HepG2 (cell line): ENCODE data around the gene LRPPRC. TPM values are rescaled to one million over a fixed set of nuclear protein-coding genes. Genes with fewer than 3 reads are reported as not detected.

ENCODE experiments used
- CCDC6 ChIP-seq: sonication (generic); formaldehyde crosslinking; IDR thresholded peaks from 2 replicates; pipeline ENCODE4 v1.8.1; 2022; ENCODE audit warnings: mild to moderate bottlenecking, missing genetic modification reagents, moderate library complexity
- DMAP1 ChIP-seq: IDR thresholded peaks from 2 replicates; pipeline ENCODE4 v1.6.1; 2016
- EHMT2 ChIP-seq: fragments of 200-600 bp; sonication (generic); IDR thresholded peaks from 2 replicates; pipeline ENCODE4 v1.7.0; 2017; ENCODE audit warnings: antibody characterized with exemption, low read depth, low read length, borderline replicate concordance
- GTF2F1 ChIP-seq: fragments of 150-350 bp; IDR thresholded peaks from 2 replicates; pipeline ENCODE4 v1.6.1; 2014; ENCODE audit warnings: low read length
- KDM4B ChIP-seq: sonication (generic); formaldehyde crosslinking; IDR thresholded peaks from 2 replicates; pipeline ENCODE4 v1.4.0; 2020; ENCODE audit warnings: missing genetic modification reagents
- NR1H2 ChIP-seq: sonication (generic); formaldehyde crosslinking; IDR thresholded peaks from 2 replicates; pipeline ENCODE4 v1.8.1; 2022; ENCODE audit warnings: low read depth, missing genetic modification reagents, borderline replicate concordance
- PCBP2 ChIP-seq: fragments of 200-400 bp; formaldehyde crosslinking; optimal IDR thresholded peaks from 2 replicates; pipeline ENCODE3; 2018; ENCODE audit warnings: low read length, low read depth; ENCODE audit not compliant: poor library complexity, severe bottlenecking
- REXO4 ChIP-seq: sonication (generic); formaldehyde crosslinking; IDR thresholded peaks from 2 replicates; pipeline ENCODE4 v1.8.0; 2022; ENCODE audit warnings: missing genetic modification reagents, mild to moderate bottlenecking, borderline replicate concordance
- RNF219 ChIP-seq: sonication (generic); formaldehyde crosslinking; IDR thresholded peaks from 2 replicates; pipeline ENCODE4 v1.5.0; 2020; ENCODE audit warnings: mild to moderate bottlenecking, missing genetic modification reagents
- SIX1 ChIP-seq: sonication (generic); formaldehyde crosslinking; IDR thresholded peaks from 2 replicates; pipeline ENCODE4 v1.4.0; 2020; ENCODE audit warnings: missing genetic modification reagents, borderline replicate concordance
- SMARCE1 ChIP-seq: fragments of 450-650 bp; IDR thresholded peaks from 2 replicates; pipeline ENCODE4 v1.6.1; 2017; ENCODE audit warnings: borderline replicate concordance
- SMYD3 ChIP-seq: sonication (generic); formaldehyde crosslinking; IDR thresholded peaks from 2 replicates; pipeline ENCODE4 v1.8.1; 2023; ENCODE audit warnings: mild to moderate bottlenecking, missing genetic modification reagents
- SUZ12 ChIP-seq: fragments of 150-350 bp; IDR thresholded peaks from 2 replicates; pipeline ENCODE4 v1.6.1; 2014; ENCODE audit warnings: low read depth, low read length
- ZBTB2 ChIP-seq: sonication (generic); formaldehyde crosslinking; IDR thresholded peaks from 2 replicates; pipeline ENCODE4 v1.8.0; 2022; ENCODE audit warnings: low read depth, missing genetic modification reagents
- ZBTB43 ChIP-seq: sonication (generic); formaldehyde crosslinking; conservative IDR thresholded peaks from 2 replicates; pipeline ENCODE4 v1.4.0; 2020; ENCODE audit warnings: missing genetic modification reagents
- ZKSCAN1 ChIP-seq: fragments of 150-350 bp; IDR thresholded peaks from 2 replicates; pipeline ENCODE4 v1.6.1; 2014; ENCODE audit warnings: low read length
- ZNF138 ChIP-seq: sonication (generic); formaldehyde crosslinking; IDR thresholded peaks from 2 replicates; pipeline ENCODE4 v1.5.0; 2020; ENCODE audit warnings: mild to moderate bottlenecking, low read depth, missing genetic modification reagents
- ZNF234 ChIP-seq: sonication (generic); formaldehyde crosslinking; conservative IDR thresholded peaks from 2 replicates; pipeline ENCODE4 v1.5.1; 2020; ENCODE audit warnings: mild to moderate bottlenecking, missing genetic modification reagents
- ZNF263 ChIP-seq: sonication (generic); formaldehyde crosslinking; IDR thresholded peaks from 2 replicates; pipeline ENCODE4 v1.4.0; 2020; ENCODE audit warnings: missing genetic modification reagents
- ZNF3 ChIP-seq: IDR thresholded peaks from 2 replicates; pipeline ENCODE4 v1.7.0; 2017; ENCODE audit warnings: inconsistent platforms
- ZNF572 ChIP-seq: sonication (generic); formaldehyde crosslinking; IDR thresholded peaks from 2 replicates; pipeline ENCODE4 v1.5.1; 2020; ENCODE audit warnings: mild to moderate bottlenecking, missing genetic modification reagents
- ZNF652 ChIP-seq: IDR thresholded peaks from 2 replicates; pipeline ENCODE4 v1.6.1; 2016; ENCODE audit warnings: low read depth, borderline replicate concordance
- ZNF678 ChIP-seq: sonication (generic); formaldehyde crosslinking; IDR thresholded peaks from 2 replicates; pipeline ENCODE4 v1.4.0; 2020; ENCODE audit warnings: mild to moderate bottlenecking, missing genetic modification reagents
- ZNF746 ChIP-seq: sonication (generic); formaldehyde crosslinking; IDR thresholded peaks from 2 replicates; pipeline ENCODE4 v1.8.0; 2022; ENCODE audit warnings: mild to moderate bottlenecking, missing genetic modification reagents
- ZSCAN30 ChIP-seq: sonication (generic); formaldehyde crosslinking; IDR thresholded peaks from 2 replicates; pipeline ENCODE4 v1.5.0; 2020; ENCODE audit warnings: mild to moderate bottlenecking, missing genetic modification reagents
- polyA plus RNA-seq, 8 experiments: library from polyadenylated mRNA; depleted of rRNA in 3 of 8; stranded (reverse) in 7 of 8; unstranded in 1 of 8; fragments of >200 nt; fragmentation: Illumina TruSeq in 4 of 8; extraction: Trizol in 4 of 8; gene quantifications; 2 replicates each; pipeline versions ENCODE4 v1.2.1 to v1.2.3, GENCODE V29; 2011 to 2016; ENCODE audit warnings: low read depth in 4 of 8, missing spikeins in 1 of 8, mixed read lengths in 1 of 8; ENCODE audit not compliant: insufficient read depth in 1 of 8
- total RNA-seq, 5 experiments: library from RNA; depleted of rRNA; stranded (reverse); fragments of >200 nt; fragmentation: Illumina TruSeq; extraction: Trizol; gene quantifications; 2 replicates each; pipeline ENCODE4 v1.2.3, GENCODE V29; 2016; ENCODE audit warnings: low read depth in 1 of 5
- TF ChIP-seq, protein P1 (sequence below): sonication (generic); formaldehyde crosslinking; IDR thresholded peaks from 2 replicates; pipeline ENCODE4 v1.8.1; 2023; ENCODE audit warnings: mild to moderate bottlenecking, missing genetic modification reagents

LRPPRC gene
- total and polyA plus RNA-seq, 2 of the 13 experiments (the other 11 are each of a cell fraction or from before 2014, with no cell fraction given): 117 to 167 TPM

GRCh38 chr2:43995733-43996533 lies at the start of gene LRPPRC (continued):
- TF ChIP-seq DMAP1 (peak; percentile 67; the same call in 1 of the 2 replicates), ZNF572 (no peak), GTF2F1 (peak; percentile 69; the same call in 1 of the 2 replicates), PCBP2 (no peak), ZNF3 (CRISPR knock-in tag) (no peak), ZNF746 (CRISPR knock-in tag) (no peak), SMARCE1 (no peak), RNF219 (CRISPR knock-in tag) (no peak), ZNF678 (peak; percentile 51), ZSCAN30 (no peak; the same call in 1 of the 2 replicates), REXO4 (CRISPR knock-in tag) (0 out of 2 replicates have a peak, but pooled peaks have one; percentile 67), NR1H2 (CRISPR knock-in tag) (peak; percentile 72; the same call in 1 of the 2 replicates), ZNF234 (CRISPR knock-in tag) (0 out of 2 replicates have a peak, but pooled peaks have one; percentile 51), SIX1 (0 out of 2 replicates have a peak, but pooled peaks have one; percentile 11), CCDC6 (CRISPR knock-in tag) (peak; percentile 65; the same call in 1 of the 2 replicates), ZNF263 (CRISPR knock-in tag) (no peak), ZNF138 (CRISPR knock-in tag) (no peak), ZBTB43 (CRISPR knock-in tag) (peak; percentile 32; the same call in 1 of the 2 replicates), SMYD3 (no peak), SUZ12 (peak; percentile 51), ZBTB2 (CRISPR knock-in tag) (0 out of 2 replicates have a peak, but pooled peaks have one; percentile 32), ZKSCAN1 (no peak), EHMT2 (no peak), ZNF652 (CRISPR knock-in tag) (no peak), KDM4B (no peak)
- TF ChIP-seq, protein P1, sequence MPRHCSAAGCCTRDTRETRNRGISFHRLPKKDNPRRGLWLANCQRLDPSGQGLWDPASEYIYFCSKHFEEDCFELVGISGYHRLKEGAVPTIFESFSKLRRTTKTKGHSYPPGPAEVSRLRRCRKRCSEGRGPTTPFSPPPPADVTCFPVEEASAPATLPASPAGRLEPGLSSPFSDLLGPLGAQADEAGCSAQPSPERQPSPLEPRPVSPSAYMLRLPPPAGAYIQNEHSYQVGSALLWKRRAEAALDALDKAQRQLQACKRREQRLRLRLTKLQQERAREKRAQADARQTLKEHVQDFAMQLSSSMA (CRISPR knock-in tag): no peak
